Hepatocyte (in vitro differentiated cells): ENCODE data around the gene DNMT1. TPM values are rescaled to one million over a fixed set of nuclear protein-coding genes. Genes with fewer than 3 reads are reported as not detected.

Experiments
- DNase-seq: peaks from one replicate; pipeline ENCODE4 v3.0.0-alpha.2; 2016; ENCODE audit warnings: low spot score
- H2AFZ ChIP-seq: fragments of 200-600 bp; sonication (generic); 2 replicates; pipeline ENCODE4 v1.6.0; 2016; ENCODE audit warnings: antibody characterized with exemption, mild to moderate bottlenecking
- H3K27ac ChIP-seq: fragments of 200-600 bp; sonication (generic); 2 replicates; pipeline ENCODE4 v1.5.1; 2016; ENCODE audit warnings: mild to moderate bottlenecking
- H3K27me3 ChIP-seq: fragments of 200-600 bp; sonication (generic); 2 replicates; pipeline ENCODE4 v1.6.1; 2016
- H3K36me3 ChIP-seq: fragments of 200-600 bp; sonication (generic); replicated peaks from 2 replicates; pipeline ENCODE4 v1.5.1; 2016; ENCODE audit warnings: low read depth; ENCODE audit not compliant: insufficient read depth
- H3K4me1 ChIP-seq: fragments of 200-600 bp; sonication (generic); 2 replicates; pipeline ENCODE4 v1.5.1; 2016; ENCODE audit warnings: mild to moderate bottlenecking, moderate library complexity; ENCODE audit not compliant: insufficient read depth
- H3K4me2 ChIP-seq: fragments of 200-600 bp; sonication (generic); 2 replicates; pipeline ENCODE4 v1.6.0; 2016
- H3K4me3 ChIP-seq: fragments of 200-600 bp; sonication (generic); 2 replicates; pipeline ENCODE4 v1.5.1; 2016; ENCODE audit warnings: mild to moderate bottlenecking
- H3K79me2 ChIP-seq: fragments of 200-600 bp; sonication (generic); 2 replicates; pipeline ENCODE4 v1.6.0; 2017; ENCODE audit warnings: mild to moderate bottlenecking
- H3K9me2 ChIP-seq: fragments of 200-600 bp; sonication (generic); replicated peaks from 2 replicates; pipeline ENCODE4 v1.6.0; 2017; ENCODE audit warnings: mild to moderate bottlenecking; ENCODE audit not compliant: insufficient read depth
- H3K9me3 ChIP-seq: fragments of 200-600 bp; sonication (generic); 2 replicates; pipeline ENCODE4 v1.5.1; 2016; ENCODE audit warnings: low read depth, mild to moderate bottlenecking
- H4K20me1 ChIP-seq: fragments of 200-600 bp; sonication (generic); 2 replicates; pipeline ENCODE4 v1.6.0; 2016; ENCODE audit warnings: mild to moderate bottlenecking; ENCODE audit not compliant: insufficient read depth, poor library complexity, severe bottlenecking
- EZH2 ChIP-seq: fragments of 200-600 bp; sonication (generic); IDR thresholded peaks from 2 replicates; pipeline ENCODE4 v1.6.1; 2016; ENCODE audit warnings: antibody characterized with exemption, mild to moderate bottlenecking, borderline replicate concordance
- EZH2phosphoT487 ChIP-seq: fragments of 200-600 bp; sonication (generic); IDR thresholded peaks from one replicate; pipeline ENCODE4 v1.6.1; 2018; ENCODE audit warnings: antibody characterized with exemption, mild to moderate bottlenecking, low read depth, moderate library complexity; ENCODE audit not compliant: unreplicated experiment, severe bottlenecking
- whole genome bisulfite sequencing: methylation state at CpG from one replicate; pipeline ENCODE4 v1.1.6; 2016; ENCODE audit warnings: low lambda C conversion rate; ENCODE audit errors: missing lambda C conversion rate; 5-methylcytosine and 5-hydroxymethylcytosine counted together
- polyA plus RNA-seq: library from polyadenylated mRNA; unstranded; fragments of >200 nt; fragmentation: Nextera tagmentation; extraction: Ambion mirVana; gene quantifications from 2 replicates; pipeline ENCODE4 v1.2.1, GENCODE V29; 2016
- total RNA-seq: library from RNA; depleted of rRNA; stranded (reverse); fragments of >200 nt; gene quantifications from 2 replicates; pipeline ENCODE4 v1.2.3, GENCODE V29; 2014
- TF ChIP-seq, protein P1 (sequence below): fragments of 200-600 bp; sonication (generic); IDR thresholded peaks from 2 replicates; pipeline ENCODE4 v1.5.1; 2016; ENCODE audit warnings: antibody characterized with exemption, mild to moderate bottlenecking; ENCODE audit not compliant: poor library complexity

The DNMT1 gene
- total and polyA plus RNA-seq, 2 experiments from 2014 or later = 55.2 to 63.5 TPM

DNA sequence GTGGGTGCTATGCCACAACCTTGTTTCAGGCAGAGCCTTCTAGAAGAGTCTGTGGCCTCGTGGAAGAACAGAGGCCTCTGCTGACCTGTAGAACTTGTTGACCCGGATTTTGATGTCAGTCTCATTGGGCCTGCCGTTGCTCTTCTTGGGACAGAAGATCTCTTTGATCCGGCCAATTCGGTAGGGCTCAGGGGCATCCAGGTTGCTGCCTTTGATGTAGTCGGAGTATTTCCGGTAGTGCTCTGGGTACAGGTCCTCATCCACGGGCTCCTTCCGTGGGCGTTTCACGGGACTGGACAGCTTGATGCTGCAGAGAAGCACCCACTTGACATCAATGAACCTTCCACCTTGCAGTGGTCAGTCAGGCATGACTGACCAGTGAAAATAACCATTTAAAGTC, 51.1 kb downstream of the DNMT1 start:
- TF ChIP-seq EZH2 (no peak), EZH2phosphoT487 (no peak)
- TF ChIP-seq, protein P1, sequence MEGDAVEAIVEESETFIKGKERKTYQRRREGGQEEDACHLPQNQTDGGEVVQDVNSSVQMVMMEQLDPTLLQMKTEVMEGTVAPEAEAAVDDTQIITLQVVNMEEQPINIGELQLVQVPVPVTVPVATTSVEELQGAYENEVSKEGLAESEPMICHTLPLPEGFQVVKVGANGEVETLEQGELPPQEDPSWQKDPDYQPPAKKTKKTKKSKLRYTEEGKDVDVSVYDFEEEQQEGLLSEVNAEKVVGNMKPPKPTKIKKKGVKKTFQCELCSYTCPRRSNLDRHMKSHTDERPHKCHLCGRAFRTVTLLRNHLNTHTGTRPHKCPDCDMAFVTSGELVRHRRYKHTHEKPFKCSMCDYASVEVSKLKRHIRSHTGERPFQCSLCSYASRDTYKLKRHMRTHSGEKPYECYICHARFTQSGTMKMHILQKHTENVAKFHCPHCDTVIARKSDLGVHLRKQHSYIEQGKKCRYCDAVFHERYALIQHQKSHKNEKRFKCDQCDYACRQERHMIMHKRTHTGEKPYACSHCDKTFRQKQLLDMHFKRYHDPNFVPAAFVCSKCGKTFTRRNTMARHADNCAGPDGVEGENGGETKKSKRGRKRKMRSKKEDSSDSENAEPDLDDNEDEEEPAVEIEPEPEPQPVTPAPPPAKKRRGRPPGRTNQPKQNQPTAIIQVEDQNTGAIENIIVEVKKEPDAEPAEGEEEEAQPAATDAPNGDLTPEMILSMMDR = no peak
- no peak overlapping the region for H2AFZ ChIP-seq
- no peaks in the 10 kb centered on the region for H3K36me3 ChIP-seq
- H3K79me2 ChIP-seq = no peaks in the 10 kb centered on the region
- no peak for DNase-seq
- H3K4me1 ChIP-seq = no peaks in the 10 kb centered on the region
- no peak overlapping the region for H3K4me3 ChIP-seq
- H3K9me2 ChIP-seq = no peaks in the 10 kb centered on the region
- no peak overlapping the region for H3K27ac ChIP-seq
- WGBS = 96% methylated on average over 11 of the region's 11 CpGs
- H3K9me3 ChIP-seq = no peaks in the 10 kb centered on the region
- H3K27me3 ChIP-seq = no peaks in the 10 kb centered on the region
- H4K20me1 ChIP-seq = no peaks in the 10 kb centered on the region
- no peak overlapping the region for H3K4me2 ChIP-seq

DNA sequence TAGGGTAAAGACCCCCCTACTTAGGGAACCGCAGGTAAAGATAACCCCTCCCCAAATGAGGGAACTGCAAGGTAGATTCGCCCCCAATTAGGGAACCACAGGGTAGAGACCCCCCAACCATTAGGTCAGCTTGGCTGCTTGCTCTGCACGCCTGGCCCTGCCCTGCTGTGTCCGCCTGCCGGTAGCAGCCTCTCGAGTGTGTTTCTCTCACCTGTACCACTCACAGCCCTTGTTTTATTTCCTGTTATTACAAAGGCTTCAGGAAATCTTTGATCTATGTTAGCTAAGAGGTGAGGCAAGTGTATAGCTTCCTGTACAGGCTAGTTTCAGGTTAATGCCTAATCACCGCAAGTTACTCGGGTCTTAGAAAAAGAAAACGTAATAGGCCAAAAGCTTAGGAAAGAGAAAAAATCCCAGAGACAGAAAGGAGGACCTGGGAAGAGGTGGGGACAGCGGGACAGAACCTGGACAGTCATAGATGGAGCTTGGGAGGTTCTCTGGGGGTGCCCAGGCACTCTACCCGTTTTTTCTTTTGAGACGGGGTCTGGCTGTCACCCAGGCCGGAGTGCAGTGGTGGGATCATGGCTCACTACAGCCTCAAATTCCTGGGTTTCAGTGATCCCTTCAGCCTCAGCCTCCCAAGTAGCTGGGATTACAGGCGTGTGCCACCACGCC, 51.9 kb downstream of the DNMT1 start:
- Histone ChIP-seq H3K4me3 (no peak overlapping the region), H3K4me2 (no peak overlapping the region), H3K4me1 (no peaks in the 10 kb centered on the region), H3K9me3 (no peaks in the 10 kb centered on the region), H4K20me1 (no peaks in the 10 kb centered on the region), H2AFZ (no peak overlapping the region), H3K36me3 (no peaks in the 10 kb centered on the region), H3K9me2 (no peaks in the 10 kb centered on the region), H3K27me3 (no peaks in the 10 kb centered on the region), H3K27ac (no peak overlapping the region), H3K79me2 (no peaks in the 10 kb centered on the region)
- WGBS = 92% methylated on average over 15 of the region's 15 CpGs
- DNase-seq = no peak
- no peak for TF ChIP-seq EZH2

DNA sequence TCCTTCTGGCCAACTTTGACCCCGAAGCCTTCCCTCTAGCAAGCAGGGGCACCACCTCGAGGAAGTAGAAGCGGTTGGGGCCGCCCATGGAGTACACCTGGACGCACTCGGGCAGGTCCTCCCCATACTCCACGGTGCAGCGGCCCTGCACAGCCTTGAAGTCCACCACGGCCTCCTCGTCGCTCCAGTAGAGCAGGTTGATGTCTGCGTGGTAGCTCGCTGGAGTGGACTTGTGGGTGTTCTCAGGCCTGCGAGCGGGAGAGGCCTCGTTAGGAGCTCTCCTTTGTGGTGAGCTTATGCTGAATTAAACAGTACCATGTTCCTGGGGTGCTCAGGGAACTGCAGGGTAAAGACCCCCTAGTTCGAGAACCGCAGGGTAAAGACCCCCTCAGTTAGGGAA, 52.8 kb downstream of the DNMT1 start:
- no peak overlapping the region for H3K27ac ChIP-seq
- no peaks in the 10 kb centered on the region for H3K4me1 ChIP-seq
- H3K79me2 ChIP-seq = no peaks in the 10 kb centered on the region
- no peaks in the 10 kb centered on the region for H4K20me1 ChIP-seq
- no peaks in the 10 kb centered on the region for H3K9me2 ChIP-seq
- no peak overlapping the region for H3K4me2 ChIP-seq
- TF ChIP-seq EZH2phosphoT487 (no peak), EZH2 (no peak)
- TF ChIP-seq, protein P1 = no peak
- no peak overlapping the region for H2AFZ ChIP-seq
- H3K9me3 ChIP-seq = no peaks in the 10 kb centered on the region
- WGBS = 98% methylated on average over 18 of the region's 18 CpGs
- no peaks in the 10 kb centered on the region for H3K27me3 ChIP-seq
- no peak overlapping the region for H3K4me3 ChIP-seq
- no peaks in the 10 kb centered on the region for H3K36me3 ChIP-seq
- no peak for DNase-seq

DNA sequence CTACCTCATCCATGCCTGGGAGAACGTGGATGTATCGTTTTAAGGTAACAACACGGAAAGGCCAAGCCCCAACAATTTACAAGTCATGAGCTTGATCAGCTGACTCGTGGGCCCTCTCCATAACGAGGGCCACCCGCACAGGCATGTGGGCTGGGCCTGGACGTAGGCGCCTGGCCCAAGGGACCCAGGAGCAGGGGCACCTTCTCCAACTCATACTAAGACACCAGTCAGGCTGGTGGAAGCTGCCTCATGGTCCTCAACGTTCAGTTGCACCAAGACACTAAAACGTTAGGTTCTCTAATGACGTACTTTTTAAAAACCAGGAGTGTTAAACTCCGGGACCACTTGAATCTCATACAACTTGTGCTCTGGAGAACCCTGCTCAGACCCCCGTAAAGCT, 53.3 kb downstream of the DNMT1 start:
- H2AFZ ChIP-seq = no peak overlapping the region
- no peak overlapping the region for H3K4me2 ChIP-seq
- H3K27ac ChIP-seq = no peak overlapping the region
- TF ChIP-seq EZH2phosphoT487 (no peak), EZH2 (no peak)
- TF ChIP-seq, protein P1 = no peak
- no peaks in the 10 kb centered on the region for H3K4me1 ChIP-seq
- no peaks in the 10 kb centered on the region for H4K20me1 ChIP-seq
- H3K79me2 ChIP-seq = no peaks in the 10 kb centered on the region
- H3K27me3 ChIP-seq = no peaks in the 10 kb centered on the region
- WGBS = 94% methylated on average over 13 of the region's 13 CpGs
- DNase-seq = no peak
- no peak overlapping the region for H3K4me3 ChIP-seq
- H3K9me3 ChIP-seq = no peaks in the 10 kb centered on the region
- no peaks in the 10 kb centered on the region for H3K36me3 ChIP-seq
- H3K9me2 ChIP-seq = no peaks in the 10 kb centered on the region
